B cell (primary cell): ENCODE measurements around the gene MME. TPM values are rescaled to one million over a fixed set of nuclear protein-coding genes. Genes with fewer than 3 reads are reported as not detected.

ENCODE experiments used
- ATAC-seq: fragments of 200-7000 bp; cut with Tn5 transposase; one replicate; pipeline ENCODE4 v1.10.0; 2021; ENCODE audit warnings: low read depth, mild to moderate bottlenecking, moderate number of reproducible peaks, moderate library complexity
- CTCF ChIA-PET: fragments of 350-600 bp; sonication (Branson Sonifier 250); formaldehyde crosslinking; loops from one replicate; lab custom pipeline; 2021; ENCODE audit warnings: antibody characterized with exemption, inconsistent platforms; lab: Charles Lee
- POLR2A ChIA-PET: fragments of 350-600 bp; sonication (Branson Sonifier 250); formaldehyde crosslinking; loops from one replicate; lab custom pipeline; 2021; ENCODE audit warnings: antibody characterized with exemption; lab: Charles Lee
- DNase-seq: peaks from one replicate; pipeline ENCODE4 v3.0.0; 2013
- H2AFZ ChIP-seq: 2 replicates; pipeline ENCODE4 v1.6.1; 2012; ENCODE audit warnings: mild to moderate bottlenecking, low read depth, low read length; ENCODE audit not compliant: insufficient read depth, poor library complexity, severe bottlenecking
- H3K27ac ChIP-seq, 2 donors: 1 replicate in 1 of 2; 2 replicates in 1 of 2; pipeline ENCODE4 v1.5.1; 2012 to 2013; ENCODE audit warnings: low read length in 2 of 2, mild to moderate bottlenecking in 2 of 2, moderate library complexity in 1 of 2
- H3K27me3 ChIP-seq, 4 experiments: fragments of 200-600 bp in 1 of 4; sonication (generic) in 1 of 4; replicated peaks in 1 of 4; 1 replicate in 2 of 4; 2 replicates in 2 of 4; pipeline versions ENCODE4 v1.6.1 to v1.7.0; 2013 to 2016; ENCODE audit warnings: low read length in 3 of 4, mild to moderate bottlenecking in 2 of 4, mixed read lengths in 1 of 4, moderate library complexity in 1 of 4; ENCODE audit not compliant: insufficient read depth in 4 of 4, control insufficient read depth in 3 of 4; ENCODE audit errors: control extremely low read depth in 1 of 4
- H3K36me3 ChIP-seq, 2 experiments: replicated peaks in 1 of 2; 1 replicate in 1 of 2; 2 replicates in 1 of 2; pipeline versions ENCODE4 v1.6.1 to v1.7.1; 2013; ENCODE audit warnings: low read length in 1 of 2; ENCODE audit not compliant: insufficient read depth in 2 of 2, control insufficient read depth in 1 of 2; ENCODE audit errors: control extremely low read depth in 1 of 2, extremely low read depth in 1 of 2
- H3K4me1 ChIP-seq, 2 donors: fragments of 200-600 bp in 1 of 2; sonication (generic) in 1 of 2; 1 replicate in 1 of 2; 2 replicates in 1 of 2; pipeline versions ENCODE4 v1.5.1 to v1.6.1; 2013 to 2017; ENCODE audit warnings: low read length in 2 of 2; ENCODE audit not compliant: control insufficient read depth in 2 of 2, insufficient read depth in 2 of 2
- H3K4me2 ChIP-seq: replicated peaks from 2 replicates; pipeline ENCODE3; 2012; ENCODE audit warnings: mild to moderate bottlenecking, low read depth, low read length; ENCODE audit not compliant: poor library complexity, severe bottlenecking
- H3K4me3 ChIP-seq, 5 experiments: fragments of 200-600 bp in 1 of 5; sonication (generic) in 1 of 5; 1 replicate in 3 of 5; 2 replicates in 2 of 5; pipeline versions ENCODE4 v1.5.1 to v1.7.0; 2011 to 2016; ENCODE audit warnings: low read length in 4 of 5, mild to moderate bottlenecking in 4 of 5, low read depth in 2 of 5, control low read depth in 1 of 5, moderate library complexity in 1 of 5; ENCODE audit not compliant: insufficient read depth in 1 of 5; ENCODE audit errors: control extremely low read depth in 1 of 5, extremely low read depth in 1 of 5
- H3K79me2 ChIP-seq: fragments of 200-600 bp; sonication (generic); one replicate; pipeline ENCODE4 v1.6.0; 2016; ENCODE audit warnings: low read length; ENCODE audit not compliant: control insufficient read depth, insufficient read depth
- H3K9ac ChIP-seq: fragments of 200-600 bp; sonication (generic); 2 replicates; pipeline ENCODE4 v1.6.1; 2017; ENCODE audit warnings: mild to moderate bottlenecking, low read length, moderate library complexity
- H3K9me3 ChIP-seq, 3 donors: one replicate each; pipeline versions ENCODE4 v1.6.1 to v1.7.1; 2013; ENCODE audit warnings: low read length in 2 of 3; ENCODE audit not compliant: control insufficient read depth in 2 of 3, insufficient read depth in 1 of 3; ENCODE audit errors: control extremely low read depth in 1 of 3
- H4K20me1 ChIP-seq: 2 replicates; pipeline ENCODE4 v1.6.0; 2012; ENCODE audit warnings: mild to moderate bottlenecking, low read length; ENCODE audit not compliant: insufficient read depth, control insufficient read depth, poor library complexity, severe bottlenecking
- H3K27ac Mint-ChIP-seq: one replicate; pipeline ENCODE4 v1.8.0; 2021; ENCODE audit warnings: mixed read lengths
- H3K27me3 Mint-ChIP-seq: one replicate; pipeline ENCODE4 v1.8.0; 2021; ENCODE audit warnings: mixed read lengths
- H3K4me1 Mint-ChIP-seq: one replicate; pipeline ENCODE4 v1.8.0; 2021; ENCODE audit warnings: mixed read lengths
- H3K4me3 Mint-ChIP-seq: one replicate; pipeline ENCODE4 v1.8.0; 2021; ENCODE audit warnings: mixed read lengths
- H3K9me3 Mint-ChIP-seq: one replicate; pipeline ENCODE4 v1.8.0; 2022; ENCODE audit warnings: mixed read lengths; ENCODE audit not compliant: insufficient read depth
- EZH2 ChIP-seq: IDR thresholded peaks from 2 replicates; pipeline ENCODE4 v1.6.1; 2012; ENCODE audit warnings: borderline replicate concordance, low read depth, mild to moderate bottlenecking, moderate library complexity, low read length; ENCODE audit not compliant: insufficient read depth, poor library complexity, severe bottlenecking
- WGBS: methylation state at CpG from one replicate; pipeline ENCODE4 v1.1.5; 2013; ENCODE audit warnings: missing lambda C conversion rate; ENCODE audit not compliant: insufficient coverage; 5-methylcytosine and 5-hydroxymethylcytosine counted together
- intact Hi-C: fragments of 100-400 bp; cut with micrococcal nuclease; formaldehyde crosslinking; loops from one replicate; pipeline ENCODE4 v1.10.0; 2022
- polyA plus RNA-seq: library from polyadenylated mRNA; depleted of rRNA; stranded (reverse); fragments of >200 nt; gene quantifications from 2 replicates; pipeline ENCODE4 v1.2.3, GENCODE V29; 2012
- total RNA-seq, 2 donors: library from RNA; stranded (reverse); fragments of 120-200 nt in 1 of 2; gene quantifications; 1 replicate in 1 of 2; 2 replicates in 1 of 2; pipeline versions ENCODE4 v1.2.3 to v1.2.4, GENCODE V29; 2013 to 2022
- TF ChIP-seq, protein P1 (sequence below): fragments of 200-600 bp; IDR thresholded peaks from one replicate; pipeline ENCODE4 v1.8.0; 2022; ENCODE audit warnings: antibody characterized with exemption, mild to moderate bottlenecking

The MME gene
- total and polyA plus RNA-seq, 2 donors (not counting 1 experiment from before 2014, with no cell fraction given) = 0.88 to 11.2 TPM

DNA sequence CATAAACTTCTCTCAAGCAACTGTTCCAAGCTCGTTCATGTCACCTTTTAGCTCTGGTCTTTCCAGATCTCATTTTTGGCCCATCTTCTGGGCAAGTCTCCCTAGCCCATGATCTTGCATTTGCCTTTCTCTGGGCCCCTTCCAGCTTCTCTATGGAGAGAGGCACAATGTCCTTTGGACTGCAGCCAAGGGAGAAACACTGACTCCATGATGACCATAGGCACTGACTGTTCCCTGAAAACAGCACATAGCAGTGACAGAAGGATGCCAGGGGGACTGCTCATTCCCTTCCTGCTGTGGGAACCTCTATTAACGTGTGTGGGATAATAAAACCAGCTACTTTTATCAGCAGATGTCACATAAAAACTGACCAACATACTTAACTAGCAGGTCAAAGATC lies 153.1 kb downstream of the MME start:
- Mint-ChIP-seq H3K4me3 (no peak overlapping the region), H3K27me3 (no peaks in the 10 kb centered on the region), H3K9me3 (no peaks in the 10 kb centered on the region), H3K4me1 (no peaks in the 10 kb centered on the region), H3K27ac (no peak overlapping the region)
- no peaks in the 10 kb centered on the region for H3K79me2 ChIP-seq
- no peaks in the 10 kb centered on the region for H3K9me3 ChIP-seq
- no peaks in the 10 kb centered on the region for H3K4me1 ChIP-seq
- no peak overlapping the region for H3K4me2 ChIP-seq
- no peak overlapping the region for H2AFZ ChIP-seq
- POLR2A ChIA-PET = no interaction called here
- no peak for ATAC-seq
- 80% methylated on average over 1 of the region's 2 CpGs for WGBS
- no peaks in the 10 kb centered on the region for H4K20me1 ChIP-seq
- no peak overlapping the region for H3K27ac ChIP-seq
- no peak for TF ChIP-seq EZH2
- TF ChIP-seq, protein P1, sequence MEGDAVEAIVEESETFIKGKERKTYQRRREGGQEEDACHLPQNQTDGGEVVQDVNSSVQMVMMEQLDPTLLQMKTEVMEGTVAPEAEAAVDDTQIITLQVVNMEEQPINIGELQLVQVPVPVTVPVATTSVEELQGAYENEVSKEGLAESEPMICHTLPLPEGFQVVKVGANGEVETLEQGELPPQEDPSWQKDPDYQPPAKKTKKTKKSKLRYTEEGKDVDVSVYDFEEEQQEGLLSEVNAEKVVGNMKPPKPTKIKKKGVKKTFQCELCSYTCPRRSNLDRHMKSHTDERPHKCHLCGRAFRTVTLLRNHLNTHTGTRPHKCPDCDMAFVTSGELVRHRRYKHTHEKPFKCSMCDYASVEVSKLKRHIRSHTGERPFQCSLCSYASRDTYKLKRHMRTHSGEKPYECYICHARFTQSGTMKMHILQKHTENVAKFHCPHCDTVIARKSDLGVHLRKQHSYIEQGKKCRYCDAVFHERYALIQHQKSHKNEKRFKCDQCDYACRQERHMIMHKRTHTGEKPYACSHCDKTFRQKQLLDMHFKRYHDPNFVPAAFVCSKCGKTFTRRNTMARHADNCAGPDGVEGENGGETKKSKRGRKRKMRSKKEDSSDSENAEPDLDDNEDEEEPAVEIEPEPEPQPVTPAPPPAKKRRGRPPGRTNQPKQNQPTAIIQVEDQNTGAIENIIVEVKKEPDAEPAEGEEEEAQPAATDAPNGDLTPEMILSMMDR = no peak
- CTCF ChIA-PET = no interaction called here
- H3K9ac ChIP-seq = no peak overlapping the region
- no peak overlapping the region for H3K4me3 ChIP-seq
- H3K27me3 ChIP-seq = no peaks in the 10 kb centered on the region
- intact Hi-C loops = no loop called here
- H3K36me3 ChIP-seq = no peaks in the 10 kb centered on the region
- no peak for DNase-seq

Other genes with a start within 250 kb of the MME start
- not detected in 2 replicates for gene STRIT1, start 213.4 kb downstream of the MME start, total RNA-seq
- not detected in 2 replicates for gene STRIT1, start 213.4 kb downstream of the MME start, polyA plus RNA-seq